ENCODE measurements around the gene SAMD1. TPM values are rescaled to one million over a fixed set of nuclear protein-coding genes. Genes with fewer than 3 reads are reported as not detected.
A peak's percentile ranks its signal among the peaks of the same experiment; 100 is the strongest.

Gene SAMD1
- total and polyA plus RNA-seq, 9 of the 15 experiments (the other 6 are each of a cell fraction or from before 2014, with no cell fraction given): 2.9 to 96.0 (median 43.5) TPM

DNA sequence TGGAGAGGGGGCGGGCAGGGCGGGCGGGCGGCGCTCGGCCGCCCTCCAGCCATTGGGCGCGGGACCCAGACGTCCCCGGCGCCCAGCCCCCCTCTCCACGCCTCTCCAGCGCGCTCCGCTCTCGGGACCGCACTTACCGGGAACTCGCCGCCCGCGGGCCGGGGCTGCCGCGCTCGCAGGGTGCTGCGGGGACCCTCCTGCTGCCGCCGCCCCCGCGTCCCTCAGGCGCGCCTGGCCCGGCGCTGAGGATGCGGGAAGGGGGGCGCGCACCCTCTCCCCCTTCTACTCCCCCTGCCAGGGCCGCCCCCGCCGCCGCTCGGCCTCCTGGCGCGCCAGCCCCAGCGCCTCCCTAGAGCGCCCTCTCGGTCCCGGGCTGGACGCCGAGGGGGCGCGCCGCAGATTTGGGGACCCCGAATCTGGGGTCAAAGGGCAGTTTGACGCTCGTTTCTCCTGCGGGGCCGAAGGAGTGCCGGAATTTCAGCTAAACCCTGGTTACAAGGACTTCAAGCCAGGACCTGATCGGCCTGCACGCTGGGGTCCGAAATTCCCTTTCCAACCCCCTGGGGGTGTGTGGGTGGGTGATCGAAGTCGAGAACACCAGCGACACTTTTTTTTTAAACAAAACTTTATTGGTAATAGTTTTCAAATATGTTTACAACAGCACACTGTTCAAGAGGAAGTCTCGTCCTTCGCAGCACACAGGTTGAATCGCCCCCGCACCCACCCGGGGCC is 696 bp upstream of the SAMD1 start (continued):
- TF ChIP-seq, protein P1, sequence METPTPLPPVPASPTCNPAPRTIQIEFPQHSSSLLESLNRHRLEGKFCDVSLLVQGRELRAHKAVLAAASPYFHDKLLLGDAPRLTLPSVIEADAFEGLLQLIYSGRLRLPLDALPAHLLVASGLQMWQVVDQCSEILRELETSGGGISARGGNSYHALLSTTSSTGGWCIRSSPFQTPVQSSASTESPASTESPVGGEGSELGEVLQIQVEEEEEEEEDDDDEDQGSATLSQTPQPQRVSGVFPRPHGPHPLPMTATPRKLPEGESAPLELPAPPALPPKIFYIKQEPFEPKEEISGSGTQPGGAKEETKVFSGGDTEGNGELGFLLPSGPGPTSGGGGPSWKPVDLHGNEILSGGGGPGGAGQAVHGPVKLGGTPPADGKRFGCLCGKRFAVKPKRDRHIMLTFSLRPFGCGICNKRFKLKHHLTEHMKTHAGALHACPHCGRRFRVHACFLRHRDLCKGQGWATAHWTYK (CRISPR knock-in tag; IDR thresholded peaks at IDR 0.05): peak; percentile 57; the same call in 1 of the 2 replicates
- TF ChIP-seq E4F1 (CRISPR knock-in tag; IDR thresholded peaks at IDR 0.05; ENCODE audit: borderline replicate concordance) (no peak), ZNF512 (tag; IDR thresholded peaks at IDR 0.05) (no peak), JUN (IDR thresholded peaks at IDR 0.05; ENCODE audit: borderline replicate concordance, low read depth, low read length) (no peak), JUN (CRISPR knock-in tag; IDR thresholded peaks at IDR 0.05; ENCODE audit: borderline replicate concordance) (no peak), TGIF2 (CRISPR knock-in tag; IDR thresholded peaks at IDR 0.05) (no peak), HINFP (tag; conservative IDR thresholded peaks at IDR 0.05; ENCODE audit: low read depth) (no peak), E2F5 (CRISPR knock-in tag; IDR thresholded peaks at IDR 0.05) (no peak), FOXM1 (IDR thresholded peaks at IDR 0.05; ENCODE audit: low read depth) (peak; percentile 70), FOXM1 (CRISPR knock-in tag; IDR thresholded peaks at IDR 0.05; ENCODE audit: low read depth) (no peak), STAG1 (CRISPR knock-in tag; IDR thresholded peaks at IDR 0.05; ENCODE audit: borderline replicate concordance) (no peak), CREM (IDR thresholded peaks at IDR 0.05; ENCODE audit: low read depth) (no peak; the same call in 1 of the 2 replicates), SIX5 (IDR thresholded peaks at IDR 0.05; ENCODE audit: borderline replicate concordance in 1 of 2, insufficient read depth in 1 of 2, low read depth in 1 of 2, low read length in 2 of 2) (no peak), MAFG (tag; conservative IDR thresholded peaks at IDR 0.05) (no peak)
- TF ChIP-seq, protein P2, sequence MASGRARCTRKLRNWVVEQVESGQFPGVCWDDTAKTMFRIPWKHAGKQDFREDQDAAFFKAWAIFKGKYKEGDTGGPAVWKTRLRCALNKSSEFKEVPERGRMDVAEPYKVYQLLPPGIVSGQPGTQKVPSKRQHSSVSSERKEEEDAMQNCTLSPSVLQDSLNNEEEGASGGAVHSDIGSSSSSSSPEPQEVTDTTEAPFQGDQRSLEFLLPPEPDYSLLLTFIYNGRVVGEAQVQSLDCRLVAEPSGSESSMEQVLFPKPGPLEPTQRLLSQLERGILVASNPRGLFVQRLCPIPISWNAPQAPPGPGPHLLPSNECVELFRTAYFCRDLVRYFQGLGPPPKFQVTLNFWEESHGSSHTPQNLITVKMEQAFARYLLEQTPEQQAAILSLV (tag; IDR thresholded peaks at IDR 0.05): no peak
